HEK293 (cell line): ENCODE data around the gene ZNF423.

Experiments used
- CTCF ChIA-PET: fragments of 350-600 bp; formaldehyde crosslinking; extraction: SDS; loops from one replicate; lab custom pipeline; 2021; ENCODE audit warnings: antibody characterized with exemption; lab: Yijun Ruan, JAX
- POLR2A ChIA-PET: fragments of 300-600 bp; formaldehyde crosslinking; extraction: SDS; loops from one replicate; lab custom pipeline; 2020; ENCODE audit warnings: antibody characterized with exemption, inconsistent platforms; lab: Yijun Ruan, JAX
- H3K27ac ChIP-seq: fragments of 200-500 bp; sonication (Bioruptor generic); 2 replicates; pipeline ENCODE4 v1.5.1; 2014; ENCODE audit warnings: low read depth, low read length, control low read depth, inconsistent platforms; ENCODE audit errors: extremely low read depth
- H3K36me3 ChIP-seq, 2 experiments: fragments of 200-500 bp in 1 of 2; sonication (Bioruptor generic) in 1 of 2; 1 replicate in 1 of 2; 2 replicates in 1 of 2; pipeline ENCODE4 v1.5.1; 2014 to 2017; ENCODE audit warnings: inconsistent platforms in 2 of 2, low read length in 2 of 2; ENCODE audit not compliant: control insufficient read depth in 2 of 2, insufficient read depth in 1 of 2
- H3K4me1 ChIP-seq: fragments of 200-500 bp; sonication (Bioruptor generic); 2 replicates; pipeline ENCODE4 v1.5.1; 2014; ENCODE audit warnings: mild to moderate bottlenecking, low read length, inconsistent platforms; ENCODE audit not compliant: control insufficient read depth, insufficient read depth
- H3K4me3 ChIP-seq: 2 replicates; pipeline ENCODE4 v1.5.1; 2011; ENCODE audit warnings: low read depth, mild to moderate bottlenecking, control low read depth, low read length, moderate library complexity
- H3K9me3 ChIP-seq: fragments of 200-500 bp; sonication (Bioruptor generic); 2 replicates; pipeline ENCODE4 v1.5.1; 2014; ENCODE audit warnings: low read depth, low read length, inconsistent platforms; ENCODE audit not compliant: control insufficient read depth, insufficient read depth
- GLIS1 ChIP-seq: fragments of 450-650 bp; formaldehyde crosslinking; IDR thresholded peaks from 2 replicates; pipeline ENCODE4 v1.5.1; 2016; ENCODE audit warnings: missing biosample characterization, missing genetic modification characterization
- GLIS2 ChIP-seq: fragments of 450-650 bp; formaldehyde crosslinking; IDR thresholded peaks from 2 replicates; pipeline ENCODE4 v1.5.1; 2016; ENCODE audit warnings: missing biosample characterization, missing genetic modification characterization
- SP3 ChIP-seq: fragments of 450-650 bp; formaldehyde crosslinking; IDR thresholded peaks from 2 replicates; pipeline ENCODE4 v1.5.1; 2016; ENCODE audit warnings: missing biosample characterization, missing genetic modification characterization
- TCF7L2 ChIP-seq: IDR thresholded peaks from 2 replicates; pipeline ENCODE4 v1.6.1; 2011; ENCODE audit warnings: low read depth, mild to moderate bottlenecking, inconsistent platforms, low read length, moderate library complexity, borderline replicate concordance
- TRIM28 ChIP-seq: IDR thresholded peaks from 2 replicates; pipeline ENCODE4 v1.6.1; 2011; ENCODE audit warnings: low read length, control low read depth, borderline replicate concordance
- ZBTB21 ChIP-seq: fragments of 450-650 bp; formaldehyde crosslinking; IDR thresholded peaks from 2 replicates; pipeline ENCODE4 v1.5.1; 2017; ENCODE audit warnings: missing biosample characterization, missing genetic modification characterization
- ZFP3 ChIP-seq: fragments of 450-650 bp; formaldehyde crosslinking; IDR thresholded peaks from 2 replicates; pipeline ENCODE4 v1.5.1; 2016; ENCODE audit warnings: low read depth, missing biosample characterization, missing genetic modification characterization
- ZFP37 ChIP-seq: fragments of 450-650 bp; formaldehyde crosslinking; IDR thresholded peaks from 2 replicates; pipeline ENCODE4 v1.5.1; 2016; ENCODE audit warnings: missing biosample characterization, missing genetic modification characterization
- ZIC2 ChIP-seq: fragments of 450-650 bp; formaldehyde crosslinking; IDR thresholded peaks from 2 replicates; pipeline ENCODE4 v1.5.1; 2016; ENCODE audit warnings: missing biosample characterization, missing genetic modification characterization
- ZNF121 ChIP-seq: fragments of 450-650 bp; formaldehyde crosslinking; IDR thresholded peaks from 2 replicates; pipeline ENCODE4 v1.5.1; 2016; ENCODE audit warnings: missing biosample characterization, missing genetic modification characterization
- ZNF184 ChIP-seq: fragments of 450-650 bp; IDR thresholded peaks from 2 replicates; pipeline ENCODE4 v1.5.1; 2018; ENCODE audit warnings: missing biosample characterization, mild to moderate bottlenecking, missing genetic modification characterization
- ZNF2 ChIP-seq: fragments of 450-650 bp; formaldehyde crosslinking; IDR thresholded peaks from 2 replicates; pipeline ENCODE4 v1.5.1; 2016; ENCODE audit warnings: missing biosample characterization, missing genetic modification characterization
- ZNF223 ChIP-seq: fragments of 450-650 bp; formaldehyde crosslinking; IDR thresholded peaks from 2 replicates; pipeline ENCODE4 v1.5.1; 2016; ENCODE audit warnings: missing biosample characterization, missing genetic modification characterization
- ZNF423 ChIP-seq: fragments of 450-650 bp; formaldehyde crosslinking; IDR thresholded peaks from 2 replicates; pipeline ENCODE4 v1.5.1; 2016; ENCODE audit warnings: missing biosample characterization, missing genetic modification characterization
- ZNF426 ChIP-seq: fragments of 450-650 bp; formaldehyde crosslinking; IDR thresholded peaks from 2 replicates; pipeline ENCODE4 v1.5.1; 2017; ENCODE audit warnings: missing biosample characterization, missing genetic modification characterization, mild to moderate bottlenecking, inconsistent platforms, moderate library complexity
- ZNF501 ChIP-seq: fragments of 450-650 bp; formaldehyde crosslinking; IDR thresholded peaks from 2 replicates; pipeline ENCODE4 v1.5.1; 2016; ENCODE audit warnings: missing biosample characterization, missing genetic modification characterization
- ZNF514 ChIP-seq: fragments of 450-650 bp; formaldehyde crosslinking; IDR thresholded peaks from 2 replicates; pipeline ENCODE4 v1.5.1; 2016; ENCODE audit warnings: missing biosample characterization, missing genetic modification characterization
- ZNF548 ChIP-seq: fragments of 450-650 bp; formaldehyde crosslinking; IDR thresholded peaks from 2 replicates; pipeline ENCODE4 v1.5.1; 2016; ENCODE audit warnings: missing biosample characterization, missing genetic modification characterization
- ZNF670 ChIP-seq: fragments of 450-650 bp; formaldehyde crosslinking; IDR thresholded peaks from 2 replicates; pipeline ENCODE4 v1.5.1; 2016; ENCODE audit warnings: missing biosample characterization, missing genetic modification characterization, low read depth
- ZNF837 ChIP-seq: fragments of 450-650 bp; formaldehyde crosslinking; IDR thresholded peaks from 2 replicates; pipeline ENCODE4 v1.5.1; 2016; ENCODE audit warnings: missing biosample characterization, missing genetic modification characterization
- ZSCAN30 ChIP-seq: fragments of 450-650 bp; IDR thresholded peaks from 2 replicates; pipeline ENCODE4 v1.5.1; 2018; ENCODE audit warnings: missing biosample characterization, mild to moderate bottlenecking, missing genetic modification characterization, moderate library complexity
- TF ChIP-seq, protein P1 (sequence below): fragments of 450-650 bp; formaldehyde crosslinking; IDR thresholded peaks from 2 replicates; pipeline ENCODE4 v1.5.1; 2016; ENCODE audit warnings: missing biosample characterization, missing genetic modification characterization
- TF ChIP-seq, protein P2 (sequence below): fragments of 450-650 bp; formaldehyde crosslinking; IDR thresholded peaks from 2 replicates; pipeline ENCODE4 v1.5.1; 2017; ENCODE audit warnings: missing biosample characterization, missing genetic modification characterization
- TF ChIP-seq, protein P3 (sequence below): IDR thresholded peaks from 2 replicates; pipeline ENCODE4 v1.6.1; 2011; ENCODE audit warnings: mild to moderate bottlenecking, low read depth, low read length, borderline replicate concordance

ZNF423 gene

DNA sequence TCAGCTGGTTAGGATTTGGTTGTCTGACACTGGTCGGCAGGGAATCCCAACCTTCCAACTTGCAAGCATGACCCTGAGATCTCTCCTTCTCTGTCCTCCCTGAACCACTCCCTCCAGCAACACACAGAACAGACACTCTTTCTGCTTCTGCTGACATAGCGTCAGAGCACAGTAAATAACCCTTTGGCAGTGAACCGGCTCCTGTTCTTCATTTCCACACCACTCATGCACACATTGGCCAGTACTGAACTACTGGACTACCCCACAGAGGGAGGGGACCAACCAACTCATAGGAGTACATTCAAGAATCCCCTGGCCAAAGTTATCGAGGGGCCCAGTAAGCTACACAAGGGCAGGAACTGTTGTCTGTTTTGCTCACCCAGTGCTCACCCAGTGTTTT, 138.2 kb downstream of the ZNF423 start:
- Histone ChIP-seq H3K9me3 (no peaks in the 10 kb centered on the region), H3K4me1 (no peaks in the 10 kb centered on the region), H3K4me3 (no peak overlapping the region), H3K36me3 (no peaks in the 10 kb centered on the region), H3K27ac (no peak overlapping the region)
- POLR2A ChIA-PET = no interaction called here
- no peak for TF ChIP-seq ZNF121 (tag by site-specific recombination)
- no peak for TF ChIP-seq ZNF426 (tag by site-specific recombination)
- CTCF ChIA-PET = no interaction called here

DNA sequence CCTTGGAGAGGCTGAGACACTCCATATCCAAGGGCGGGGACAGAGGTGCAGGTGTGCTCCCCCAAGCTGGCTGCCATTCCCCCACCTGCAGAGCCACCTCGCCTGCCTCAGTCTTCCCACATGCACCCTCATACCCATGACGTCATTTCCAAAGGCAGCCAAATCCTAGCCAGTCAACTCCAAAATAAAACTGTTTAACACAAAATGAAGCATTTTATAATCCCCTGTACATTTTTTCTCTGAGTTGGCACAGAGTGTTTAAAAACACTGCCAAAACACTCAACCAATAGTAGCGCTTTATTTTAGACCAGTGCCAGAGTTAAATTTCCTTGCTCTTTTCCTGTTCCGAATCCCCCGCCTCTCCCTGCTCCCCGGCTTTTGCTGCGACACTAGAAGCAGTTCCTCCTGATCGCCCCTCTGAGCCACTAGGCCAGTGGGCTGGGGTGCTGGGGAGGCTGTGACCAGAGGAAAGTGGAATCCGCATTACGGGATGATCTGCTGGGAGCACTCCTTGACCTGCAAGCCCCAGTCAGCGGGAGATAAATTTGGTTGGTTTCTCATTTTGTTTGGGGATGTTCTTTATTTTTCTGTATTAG, 139.5 kb downstream of the ZNF423 start:
- POLR2A ChIA-PET = no interaction called here
- no peaks in the 10 kb centered on the region for H3K9me3 ChIP-seq
- CTCF ChIA-PET = no interaction called here
- no peaks in the 10 kb centered on the region for H3K36me3 ChIP-seq
- H3K27ac ChIP-seq = no peak overlapping the region
- H3K4me1 ChIP-seq = no peaks in the 10 kb centered on the region
- no peak overlapping the region for H3K4me3 ChIP-seq
- TF ChIP-seq, protein P1, sequence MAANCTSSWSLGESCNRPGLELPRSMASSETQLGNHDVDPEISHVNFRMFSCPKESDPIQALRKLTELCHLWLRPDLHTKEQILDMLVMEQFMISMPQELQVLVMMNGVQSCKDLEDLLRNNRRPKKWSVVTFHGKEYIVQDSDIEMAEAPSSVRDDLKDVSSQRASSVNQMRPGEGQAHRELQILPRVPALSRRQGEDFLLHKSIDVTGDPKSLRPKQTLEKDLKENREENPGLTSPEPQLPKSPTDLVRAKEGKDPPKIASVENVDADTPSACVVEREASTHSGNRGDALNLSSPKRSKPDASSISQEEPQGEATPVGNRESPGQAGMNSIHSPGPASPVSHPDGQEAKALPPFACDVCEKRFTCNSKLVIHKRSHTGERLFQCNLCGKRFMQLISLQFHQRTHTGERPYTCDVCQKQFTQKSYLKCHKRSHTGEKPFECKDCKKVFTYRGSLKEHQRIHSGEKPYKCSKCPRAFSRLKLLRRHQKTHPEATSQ (tag by site-specific recombination) = no peak
- no peak for TF ChIP-seq ZNF501 (tag by site-specific recombination)
- no peak for TF ChIP-seq ZNF184 (tag by site-specific recombination)
- no peak for TF ChIP-seq ZBTB21 (tag by site-specific recombination)
- no peak for TF ChIP-seq GLIS1 (tag by site-specific recombination)
- TF ChIP-seq ZFP3 = no peak

DNA sequence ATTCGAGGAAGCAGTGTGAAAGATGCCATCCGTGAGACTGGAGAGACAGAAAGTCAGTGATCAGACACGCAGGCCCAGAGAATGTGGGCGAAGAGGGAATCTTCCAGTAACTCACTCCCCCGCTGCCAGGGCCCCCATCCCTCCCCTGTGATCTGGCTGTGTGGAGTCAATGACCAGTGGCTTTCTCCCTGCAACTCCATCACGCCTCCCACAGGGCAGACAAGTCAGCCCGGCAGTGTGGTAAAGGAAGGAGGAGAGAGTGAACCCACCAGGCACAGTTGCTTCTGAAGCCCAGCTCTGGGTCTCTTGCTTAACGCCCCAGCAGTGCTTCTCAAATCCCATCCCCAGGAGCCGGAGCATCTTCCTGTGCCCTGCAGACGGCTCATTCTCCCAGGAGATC, 142.1 kb downstream of the ZNF423 start:
- ChIA-PET CTCF (interaction anchor here (0.5 kb wide), 1 partner anchor 222 kb away, joined by 3 read pairs; no protein-coding TSS in a partner anchor), POLR2A (no interaction called here)
- Histone ChIP-seq H3K27ac (no peak overlapping the region), H3K9me3 (no peaks in the 10 kb centered on the region), H3K4me3 (no peak overlapping the region), H3K4me1 (no peaks in the 10 kb centered on the region), H3K36me3 (no peaks in the 10 kb centered on the region)
- TF ChIP-seq, protein P2, sequence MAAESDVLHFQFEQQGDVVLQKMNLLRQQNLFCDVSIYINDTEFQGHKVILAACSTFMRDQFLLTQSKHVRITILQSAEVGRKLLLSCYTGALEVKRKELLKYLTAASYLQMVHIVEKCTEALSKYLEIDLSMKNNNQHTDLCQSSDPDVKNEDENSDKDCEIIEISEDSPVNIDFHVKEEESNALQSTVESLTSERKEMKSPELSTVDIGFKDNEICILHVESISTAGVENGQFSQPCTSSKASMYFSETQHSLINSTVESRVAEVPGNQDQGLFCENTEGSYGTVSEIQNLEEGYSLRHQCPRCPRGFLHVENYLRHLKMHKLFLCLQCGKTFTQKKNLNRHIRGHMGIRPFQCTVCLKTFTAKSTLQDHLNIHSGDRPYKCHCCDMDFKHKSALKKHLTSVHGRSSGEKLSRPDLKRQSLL (tag by site-specific recombination) = no peak
- TF ChIP-seq ZNF426 (tag by site-specific recombination) (no peak), ZNF423 (tag by site-specific recombination) (no peak), GLIS2 (tag by site-specific recombination) (no peak), TRIM28 (no peak), ZIC2 (tag by site-specific recombination) (no peak; the same call in 1 of the 2 replicates), SP3 (tag by site-specific recombination) (no peak)
- TF ChIP-seq, protein P1 (tag by site-specific recombination) = no peak

DNA sequence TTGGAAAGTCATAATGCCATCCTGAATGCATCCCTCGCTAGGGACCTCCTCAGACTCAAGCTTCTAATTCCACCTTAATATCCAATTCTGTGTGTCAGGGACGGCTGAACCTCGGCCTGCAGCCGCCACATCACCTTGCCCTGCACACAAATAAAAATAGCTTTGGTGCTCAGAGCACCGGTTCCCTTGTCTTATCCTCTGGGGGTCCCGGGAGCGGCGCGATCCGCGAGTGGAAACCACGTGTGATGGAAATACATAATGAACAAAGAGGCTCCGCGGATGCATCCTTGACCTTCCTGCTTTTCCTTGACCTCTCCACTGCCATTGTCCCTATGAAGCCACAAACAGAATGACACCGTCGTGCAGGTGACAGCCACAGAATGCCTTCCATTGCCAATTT, 143.4 kb downstream of the ZNF423 start:
- ChIA-PET CTCF (interaction anchor here (0.7 kb wide), 1 partner anchor 179 kb away, joined by 3 read pairs; no protein-coding TSS in a partner anchor), POLR2A (no interaction called here)
- Histone ChIP-seq H3K36me3 (no peaks in the 10 kb centered on the region), H3K9me3 (no peaks in the 10 kb centered on the region), H3K4me3 (no peak overlapping the region), H3K27ac (no peak overlapping the region), H3K4me1 (no peaks in the 10 kb centered on the region)
- no peak for TF ChIP-seq ZNF223
- TF ChIP-seq TCF7L2 = no peak
- no peak for TF ChIP-seq ZSCAN30
- TF ChIP-seq ZNF548 (tag by site-specific recombination) = no peak
- TF ChIP-seq, protein P3, sequence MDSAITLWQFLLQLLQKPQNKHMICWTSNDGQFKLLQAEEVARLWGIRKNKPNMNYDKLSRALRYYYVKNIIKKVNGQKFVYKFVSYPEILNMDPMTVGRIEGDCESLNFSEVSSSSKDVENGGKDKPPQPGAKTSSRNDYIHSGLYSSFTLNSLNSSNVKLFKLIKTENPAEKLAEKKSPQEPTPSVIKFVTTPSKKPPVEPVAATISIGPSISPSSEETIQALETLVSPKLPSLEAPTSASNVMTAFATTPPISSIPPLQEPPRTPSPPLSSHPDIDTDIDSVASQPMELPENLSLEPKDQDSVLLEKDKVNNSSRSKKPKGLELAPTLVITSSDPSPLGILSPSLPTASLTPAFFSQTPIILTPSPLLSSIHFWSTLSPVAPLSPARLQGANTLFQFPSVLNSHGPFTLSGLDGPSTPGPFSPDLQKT = no peak
- no peak for TF ChIP-seq ZNF514 (tag by site-specific recombination)
- no peak for TF ChIP-seq ZNF670 (tag by site-specific recombination)
- TF ChIP-seq ZFP37 = no peak
- no peak for TF ChIP-seq ZNF837 (tag by site-specific recombination)
- TF ChIP-seq ZNF2 (tag by site-specific recombination) = no peak
